KMS-11 (cell line): ENCODE data around the gene APBA1.

ENCODE experiments used
- H2AFZ ChIP-seq: fragments of 200-600 bp; sonication (generic); 2 replicates; pipeline ENCODE4 v1.6.1; 2016; ENCODE audit warnings: antibody characterized with exemption, mixed run types, low read depth
- H3K27ac ChIP-seq: fragments of 200-600 bp; sonication (generic); 2 replicates; pipeline ENCODE4 v1.6.1; 2016; ENCODE audit warnings: mild to moderate bottlenecking, mixed run types
- H3K27me3 ChIP-seq: fragments of 200-600 bp; sonication (generic); 2 replicates; pipeline ENCODE4 v1.6.1; 2017; ENCODE audit warnings: mild to moderate bottlenecking, low read depth, mixed run types, moderate library complexity; ENCODE audit not compliant: insufficient read depth
- H3K36me3 ChIP-seq: fragments of 200-600 bp; sonication (generic); 2 replicates; pipeline ENCODE4 v1.6.1; 2017; ENCODE audit warnings: mild to moderate bottlenecking, mixed run types; ENCODE audit not compliant: insufficient read depth
- H3K4me1 ChIP-seq: fragments of 200-600 bp; sonication (generic); 2 replicates; pipeline ENCODE4 v1.6.1; 2016; ENCODE audit warnings: mild to moderate bottlenecking, low read depth, mixed run types; ENCODE audit not compliant: poor library complexity, severe bottlenecking
- H3K4me2 ChIP-seq: fragments of 200-600 bp; sonication (generic); 2 replicates; pipeline ENCODE4 v1.7.0; 2016; ENCODE audit warnings: mild to moderate bottlenecking, mixed run types
- H3K4me3 ChIP-seq: fragments of 200-600 bp; sonication (generic); IDR thresholded peaks from 2 replicates; pipeline ENCODE4 v1.6.1; 2017; ENCODE audit warnings: low read depth, low read length, mixed read lengths; ENCODE audit not compliant: insufficient read depth
- H3K79me2 ChIP-seq: fragments of 200-600 bp; sonication (generic); 2 replicates; pipeline ENCODE4 v1.6.1; 2016; ENCODE audit warnings: low read depth, mixed run types; ENCODE audit not compliant: insufficient read depth
- H3K9ac ChIP-seq: fragments of 200-600 bp; sonication (generic); 2 replicates; pipeline ENCODE4 v1.6.1; 2016; ENCODE audit warnings: mild to moderate bottlenecking, mixed run types
- H4K20me1 ChIP-seq: fragments of 200-600 bp; sonication (generic); 2 replicates; pipeline ENCODE4 v1.6.1; 2016; ENCODE audit warnings: mild to moderate bottlenecking, mixed run types; ENCODE audit not compliant: insufficient read depth
- TF ChIP-seq, protein P1 (sequence below): fragments of 200-600 bp; sonication (generic); conservative IDR thresholded peaks from 2 replicates; pipeline ENCODE4 v1.6.1; 2017; ENCODE audit warnings: low read depth, mild to moderate bottlenecking, antibody characterized with exemption, low read length, moderate library complexity, mixed read lengths

The APBA1 gene

GRCh38 chr9:69689991-69690538 lies 17.9 kb upstream of the APBA1 start:
- no peak overlapping the region for H3K9ac ChIP-seq
- no peaks in the 10 kb centered on the region for H3K36me3 ChIP-seq
- no peak overlapping the region for H3K4me3 ChIP-seq
- TF ChIP-seq, protein P1, sequence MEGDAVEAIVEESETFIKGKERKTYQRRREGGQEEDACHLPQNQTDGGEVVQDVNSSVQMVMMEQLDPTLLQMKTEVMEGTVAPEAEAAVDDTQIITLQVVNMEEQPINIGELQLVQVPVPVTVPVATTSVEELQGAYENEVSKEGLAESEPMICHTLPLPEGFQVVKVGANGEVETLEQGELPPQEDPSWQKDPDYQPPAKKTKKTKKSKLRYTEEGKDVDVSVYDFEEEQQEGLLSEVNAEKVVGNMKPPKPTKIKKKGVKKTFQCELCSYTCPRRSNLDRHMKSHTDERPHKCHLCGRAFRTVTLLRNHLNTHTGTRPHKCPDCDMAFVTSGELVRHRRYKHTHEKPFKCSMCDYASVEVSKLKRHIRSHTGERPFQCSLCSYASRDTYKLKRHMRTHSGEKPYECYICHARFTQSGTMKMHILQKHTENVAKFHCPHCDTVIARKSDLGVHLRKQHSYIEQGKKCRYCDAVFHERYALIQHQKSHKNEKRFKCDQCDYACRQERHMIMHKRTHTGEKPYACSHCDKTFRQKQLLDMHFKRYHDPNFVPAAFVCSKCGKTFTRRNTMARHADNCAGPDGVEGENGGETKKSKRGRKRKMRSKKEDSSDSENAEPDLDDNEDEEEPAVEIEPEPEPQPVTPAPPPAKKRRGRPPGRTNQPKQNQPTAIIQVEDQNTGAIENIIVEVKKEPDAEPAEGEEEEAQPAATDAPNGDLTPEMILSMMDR: no peak
- no peaks in the 10 kb centered on the region for H3K79me2 ChIP-seq
- H4K20me1 ChIP-seq: no peaks in the 10 kb centered on the region
- no peaks in the 10 kb centered on the region for H3K27me3 ChIP-seq
- H3K4me1 ChIP-seq: no peaks in the 10 kb centered on the region
- no peak overlapping the region for H2AFZ ChIP-seq
- no peak overlapping the region for H3K4me2 ChIP-seq
- no peak overlapping the region for H3K27ac ChIP-seq

GRCh38 chr9:69683927-69684326 lies 11.8 kb upstream of the APBA1 start:
- no peak overlapping the region for H3K9ac ChIP-seq
- H3K4me3 ChIP-seq: no peak overlapping the region
- TF ChIP-seq, protein P1: no peak

GRCh38 chr9:69678843-69679538 lies 6.8 kb upstream of the APBA1 start:
- Histone ChIP-seq H3K27me3 (no peaks in the 10 kb centered on the region), H4K20me1 (no peaks in the 10 kb centered on the region), H3K4me3 (no peak overlapping the region), H3K4me1 (no peaks in the 10 kb centered on the region), H2AFZ (no peak overlapping the region), H3K4me2 (no peak overlapping the region), H3K9ac (no peak overlapping the region), H3K79me2 (no peaks in the 10 kb centered on the region), H3K36me3 (no peaks in the 10 kb centered on the region), H3K27ac (no peak overlapping the region)
- TF ChIP-seq, protein P1: no peak

More at GRCh38 chr9:69683927-69684326, 11.8 kb upstream of the APBA1 start:
- Histone ChIP-seq H3K4me1 (no peaks in the 10 kb centered on the region), H3K27me3 (no peaks in the 10 kb centered on the region), H3K79me2 (no peaks in the 10 kb centered on the region), H3K27ac (no peak overlapping the region), H4K20me1 (no peaks in the 10 kb centered on the region), H3K4me2 (no peak overlapping the region), H3K36me3 (no peaks in the 10 kb centered on the region), H2AFZ (no peak overlapping the region)

DNA sequence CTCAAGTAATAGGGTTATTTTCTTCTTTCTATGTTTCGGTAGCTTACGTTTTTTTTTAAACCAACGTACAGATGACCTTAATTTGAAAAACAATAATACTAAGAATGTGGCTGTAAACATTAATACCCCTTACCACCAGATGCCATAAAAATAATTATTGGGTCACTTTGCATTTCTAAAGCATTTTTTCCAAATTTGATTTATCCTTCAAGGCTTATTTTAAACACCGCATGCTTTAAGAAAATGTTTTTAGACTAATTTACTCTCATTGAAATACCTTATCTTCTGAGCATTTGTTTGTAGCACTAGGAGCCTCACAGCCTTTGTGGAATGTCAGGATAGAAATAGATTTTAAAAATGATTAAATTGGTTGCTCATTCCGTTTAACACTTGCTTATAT lies 5.8 kb upstream of the APBA1 start:
- Histone ChIP-seq H3K36me3 (no peaks in the 10 kb centered on the region), H3K27me3 (no peaks in the 10 kb centered on the region), H3K79me2 (no peaks in the 10 kb centered on the region), H2AFZ (no peak overlapping the region), H3K4me3 (no peak overlapping the region), H3K9ac (no peak overlapping the region), H4K20me1 (no peaks in the 10 kb centered on the region), H3K4me1 (peaks cover 8% of the 10 kb centered on the region), H3K4me2 (no peak overlapping the region), H3K27ac (no peak overlapping the region)
- TF ChIP-seq, protein P1: no peak
